ENCODE results near the gene MLPH.

Gene MLPH

DNA sequence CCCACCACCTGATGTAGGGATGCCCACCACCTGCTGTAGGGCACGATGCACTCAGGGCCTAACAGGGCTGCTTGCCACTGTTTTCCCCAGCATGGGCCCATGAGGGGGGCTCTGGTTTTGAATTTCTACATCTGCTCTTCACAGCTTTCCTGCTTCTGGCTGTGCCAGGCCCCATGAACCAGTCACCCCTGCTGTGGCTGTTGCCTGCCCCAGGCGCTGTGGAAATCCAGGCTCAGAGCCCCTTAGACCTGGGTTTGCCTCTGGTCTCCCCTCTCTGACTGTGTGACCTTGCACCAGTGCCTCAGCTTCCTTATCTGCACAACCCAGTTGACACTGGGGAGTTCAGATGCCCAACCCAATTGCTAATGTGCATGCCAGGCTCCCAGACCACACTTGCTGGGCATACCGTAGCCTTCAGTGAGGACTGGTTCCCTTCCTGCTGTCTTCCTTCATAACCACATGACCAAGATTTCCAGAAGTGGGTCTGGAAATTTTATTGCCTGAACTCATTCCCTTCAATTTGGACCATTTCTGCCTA, 6.0 kb upstream of the MLPH start:
- DNase-seq, result no peak

DNA sequence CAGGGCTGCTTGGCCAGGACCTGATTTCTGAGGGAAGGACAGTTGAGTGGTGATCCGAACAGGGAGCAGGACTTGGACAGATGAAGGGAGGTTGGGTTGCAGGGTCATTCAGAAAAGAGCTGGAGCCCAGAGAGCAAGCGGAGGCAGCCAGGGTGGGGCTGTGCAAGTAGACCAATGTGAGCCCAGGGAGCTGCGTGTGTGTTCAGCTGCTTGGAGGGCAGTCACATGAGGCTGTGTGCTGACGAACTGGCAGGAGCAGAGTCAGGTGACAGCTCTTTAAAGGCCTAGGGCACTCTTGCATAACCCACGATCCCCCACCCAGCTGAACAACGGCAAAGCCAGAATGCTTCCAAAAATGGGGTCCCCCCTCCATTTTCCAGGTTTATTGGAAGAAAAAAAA, 4.6 kb upstream of the MLPH start:
- DNase-seq, result no peak

DNA sequence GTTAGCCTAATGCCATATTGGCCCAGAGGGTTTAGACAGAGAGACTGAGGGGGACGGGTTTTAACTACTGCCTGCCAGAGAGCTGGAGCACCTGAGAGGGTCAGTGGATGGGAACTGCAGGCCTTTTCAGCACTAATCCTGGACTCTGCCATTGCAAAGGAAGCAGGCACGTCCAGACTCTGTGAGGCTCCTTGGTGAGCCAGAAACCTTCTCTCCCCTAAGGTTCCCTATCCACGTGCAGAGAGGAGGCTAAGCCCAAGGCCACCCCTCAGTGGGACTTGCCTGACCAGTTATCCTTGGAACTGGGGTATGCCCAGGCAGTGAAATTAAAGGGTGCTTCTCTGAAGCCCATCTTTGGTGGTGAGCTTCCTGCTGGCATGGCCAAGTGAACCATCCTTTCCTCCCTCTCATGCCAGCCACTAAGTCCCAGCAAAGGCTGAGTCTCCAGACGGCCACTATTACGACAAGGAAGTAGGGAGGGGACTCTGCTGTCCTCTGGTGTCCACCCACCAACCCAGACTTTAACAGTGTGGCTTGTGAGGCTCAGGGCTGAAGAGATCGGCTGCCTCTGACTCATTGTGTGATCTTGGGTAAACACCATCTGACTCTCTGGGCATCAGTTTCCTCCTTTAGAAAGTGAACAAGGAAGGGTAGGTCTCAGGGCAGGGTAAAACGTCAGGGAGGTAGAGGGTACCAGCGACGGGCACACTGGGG, 3.9 kb upstream of the MLPH start:
- DNase-seq, result no peak

DNA sequence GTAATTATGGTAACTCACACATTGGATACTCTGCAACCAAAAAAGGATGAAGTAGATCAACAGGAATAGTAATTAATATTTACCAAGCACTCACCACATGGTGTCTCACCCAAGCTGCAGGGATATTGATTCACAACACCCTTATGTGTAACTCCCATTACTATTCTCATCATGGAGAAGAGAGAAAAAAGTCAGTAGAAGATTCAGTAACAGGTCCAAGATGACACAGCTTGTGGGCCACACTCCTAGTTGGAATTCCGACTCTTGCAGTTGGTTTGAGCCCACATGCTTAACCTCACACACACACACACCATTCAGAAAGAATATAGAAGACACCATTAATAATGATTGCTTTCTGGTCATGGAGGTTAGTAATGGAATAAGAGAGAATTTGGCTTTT, 1.7 kb upstream of the MLPH start:
- DNase-seq, result no peak

DNA sequence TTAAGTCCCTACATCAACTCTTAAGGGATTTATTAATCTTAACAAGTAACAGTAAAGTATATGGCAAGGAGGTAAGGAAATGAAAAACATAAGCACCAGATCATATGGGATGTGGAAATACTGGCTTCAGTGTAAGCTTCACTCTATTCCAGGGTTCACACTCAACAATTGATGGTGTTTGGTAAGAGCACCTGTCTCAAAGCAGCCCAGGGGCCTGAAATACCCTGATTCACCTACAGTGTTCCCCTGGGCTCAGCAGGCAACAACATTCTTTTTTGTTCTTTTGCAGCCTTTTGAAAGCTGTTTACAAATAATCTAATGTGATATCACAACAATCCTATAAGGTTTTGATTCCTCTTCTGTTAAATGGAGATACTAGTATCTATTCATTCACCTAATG, 1.2 kb upstream of the MLPH start:
- no peak for DNase-seq

DNA sequence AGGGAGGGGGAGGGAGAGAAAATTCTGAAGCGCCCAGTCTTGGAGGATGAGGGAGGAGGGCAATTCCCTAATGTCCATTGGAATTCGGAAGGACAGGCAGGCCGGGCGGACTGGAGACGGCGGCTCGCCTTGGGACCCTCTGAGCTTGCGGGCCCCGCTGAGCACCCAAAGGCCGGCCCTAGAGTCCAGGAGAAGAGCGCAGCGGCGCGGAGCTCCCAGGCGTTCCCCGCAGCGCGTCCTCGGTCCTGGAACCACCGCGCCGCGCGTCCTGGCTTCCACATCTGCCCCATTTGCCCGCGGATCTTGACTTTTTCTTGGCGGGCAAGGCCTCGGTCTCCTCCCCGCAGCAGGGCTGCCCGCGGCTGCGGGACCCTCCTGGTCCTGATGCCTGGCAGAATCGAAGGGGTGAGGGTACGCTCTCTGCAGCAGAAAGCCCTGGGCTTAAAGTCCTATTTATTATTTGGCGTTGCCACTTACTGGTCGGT, 675 bp upstream of the MLPH start:
- no peak for DNase-seq

DNA sequence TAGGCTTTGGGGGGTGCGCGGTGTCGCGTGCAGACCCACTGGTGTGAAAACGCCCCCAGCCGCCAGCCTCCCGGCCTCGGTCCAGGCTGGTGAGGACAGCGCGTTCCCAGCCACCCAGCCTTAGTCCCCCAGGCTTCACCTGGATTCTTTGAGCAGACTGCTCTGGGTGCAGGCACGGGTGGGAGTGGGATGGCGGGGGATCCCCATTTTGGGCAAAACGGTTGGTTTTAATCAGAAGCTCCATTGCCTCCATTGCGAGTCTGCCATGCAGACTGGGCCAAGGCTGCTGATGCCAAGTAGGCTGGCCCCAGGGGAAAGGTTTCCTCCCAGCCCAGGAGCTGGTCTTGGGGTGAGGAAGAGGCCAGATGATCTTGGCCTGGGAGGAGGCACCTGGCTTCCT, 445 bp downstream of the MLPH start:
- DNase-seq, result no peak

DNA sequence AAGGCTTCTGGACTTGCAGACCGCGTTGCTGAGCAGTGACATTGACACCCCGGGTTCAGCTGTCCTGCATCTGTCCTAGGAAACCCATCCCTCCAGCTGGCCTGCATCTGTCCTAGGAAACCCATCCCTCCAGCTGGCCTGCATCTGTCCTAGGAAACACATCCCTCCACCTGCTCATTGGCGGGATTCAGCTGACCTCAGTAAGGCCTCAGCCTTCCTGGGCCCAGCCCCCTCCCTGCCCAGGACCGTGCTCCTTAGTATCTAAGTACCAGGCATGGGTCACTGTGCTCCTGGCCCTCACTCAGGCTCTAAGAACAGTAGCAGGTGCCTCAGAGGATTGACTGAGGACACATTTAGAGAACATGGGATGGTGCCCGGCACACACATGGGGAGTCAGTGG, 1.2 kb downstream of the MLPH start:
- DNase-seq, result no peak

DNA sequence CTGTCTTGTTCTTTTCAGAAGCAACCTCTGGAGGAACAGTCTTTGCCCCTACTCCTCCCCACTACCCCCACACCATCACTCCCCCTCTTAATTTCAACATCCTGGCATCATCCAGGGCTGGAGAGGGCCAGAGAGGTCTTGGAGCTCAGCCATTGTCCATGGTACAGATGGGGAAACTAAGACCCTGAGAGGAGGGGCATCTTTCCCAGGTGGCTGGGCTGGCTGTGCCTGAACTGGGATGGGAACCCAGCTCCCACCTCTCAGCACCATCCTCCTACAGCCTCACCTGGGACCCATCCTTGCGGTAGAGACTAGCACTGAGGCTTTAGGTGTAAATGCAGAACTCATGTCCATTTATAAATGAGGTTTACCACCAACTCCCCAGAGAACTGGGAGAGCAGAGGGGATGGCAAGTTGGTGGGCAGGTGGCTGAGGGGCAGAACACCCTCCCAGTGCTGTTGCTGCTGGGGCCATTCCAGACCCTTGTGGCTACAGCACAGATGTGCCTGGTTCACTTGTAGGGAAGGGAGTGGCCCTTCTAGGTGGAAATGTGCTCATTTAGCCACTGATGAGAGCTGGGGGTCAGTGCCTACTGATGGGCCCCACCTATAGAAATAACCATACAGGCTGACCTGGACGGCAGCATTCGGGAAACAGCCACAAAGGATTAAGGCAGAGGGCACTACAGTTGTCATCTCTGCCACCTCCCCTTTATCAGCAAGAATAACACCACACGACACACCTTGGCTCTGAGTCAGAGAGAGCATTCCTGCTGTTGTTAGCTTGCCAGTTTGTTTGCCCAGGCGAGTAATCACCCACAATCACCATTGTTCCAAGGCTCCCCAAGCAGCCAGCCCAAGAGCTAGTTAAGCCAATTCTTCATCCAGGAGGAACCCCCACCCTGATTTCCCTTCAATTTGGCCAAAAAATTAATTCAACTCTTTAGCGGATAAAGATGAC, 2.1 kb downstream of the MLPH start:
- no peak for DNase-seq

DNA sequence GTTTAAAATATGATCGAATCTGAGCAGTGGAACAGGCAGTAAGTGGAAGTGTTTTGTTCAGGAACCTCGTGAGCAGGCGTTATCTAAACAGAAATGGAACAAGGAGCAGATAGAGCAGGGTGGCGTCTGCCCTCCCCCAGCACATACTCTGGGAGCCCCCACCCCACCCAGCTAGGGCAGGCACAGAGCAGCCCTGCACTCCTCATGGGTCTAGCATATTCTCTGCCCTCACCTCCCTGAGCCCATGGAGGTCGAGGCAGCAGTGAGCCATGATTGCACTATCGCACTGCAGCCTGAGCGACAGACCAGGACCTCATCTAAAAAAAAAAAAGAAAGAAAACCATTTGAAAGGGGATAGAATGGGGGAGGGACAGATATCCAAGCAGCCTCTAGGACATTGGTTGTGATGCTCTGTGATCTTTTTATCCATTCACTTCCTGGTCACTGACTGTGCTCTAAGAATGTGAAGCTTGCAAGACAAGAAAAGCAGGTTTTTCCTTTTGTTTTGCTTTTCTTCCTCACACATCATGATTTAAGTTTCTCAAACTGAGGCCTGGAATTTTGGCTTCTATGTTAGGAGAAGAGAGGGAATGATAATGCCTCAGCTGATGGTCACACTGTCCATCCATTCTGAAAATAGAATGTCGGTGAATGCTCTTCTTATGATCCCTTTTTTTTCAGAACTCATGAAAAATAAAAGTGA, 3.1 kb downstream of the MLPH start:
- no peak for DNase-seq

DNA sequence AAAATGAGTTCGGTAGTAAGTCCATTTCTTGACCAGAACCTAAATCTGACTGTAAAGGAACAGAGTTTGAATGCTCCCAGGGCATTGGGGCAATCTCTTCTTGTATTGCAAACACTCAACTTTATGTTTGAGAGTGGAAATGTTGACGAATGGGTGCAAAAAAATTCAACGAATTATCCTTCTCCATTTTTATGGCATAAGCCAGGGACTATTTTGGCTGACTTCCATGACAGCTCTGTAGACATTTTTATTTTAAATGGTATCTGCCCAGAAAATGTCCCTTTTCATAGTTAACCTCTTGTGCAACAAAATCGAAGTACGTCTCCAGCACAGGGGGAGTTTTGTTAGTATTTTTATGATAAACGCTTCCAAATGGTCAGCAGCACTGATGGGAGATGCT, 3.7 kb downstream of the MLPH start:
- DNase-seq, result no peak

DNA sequence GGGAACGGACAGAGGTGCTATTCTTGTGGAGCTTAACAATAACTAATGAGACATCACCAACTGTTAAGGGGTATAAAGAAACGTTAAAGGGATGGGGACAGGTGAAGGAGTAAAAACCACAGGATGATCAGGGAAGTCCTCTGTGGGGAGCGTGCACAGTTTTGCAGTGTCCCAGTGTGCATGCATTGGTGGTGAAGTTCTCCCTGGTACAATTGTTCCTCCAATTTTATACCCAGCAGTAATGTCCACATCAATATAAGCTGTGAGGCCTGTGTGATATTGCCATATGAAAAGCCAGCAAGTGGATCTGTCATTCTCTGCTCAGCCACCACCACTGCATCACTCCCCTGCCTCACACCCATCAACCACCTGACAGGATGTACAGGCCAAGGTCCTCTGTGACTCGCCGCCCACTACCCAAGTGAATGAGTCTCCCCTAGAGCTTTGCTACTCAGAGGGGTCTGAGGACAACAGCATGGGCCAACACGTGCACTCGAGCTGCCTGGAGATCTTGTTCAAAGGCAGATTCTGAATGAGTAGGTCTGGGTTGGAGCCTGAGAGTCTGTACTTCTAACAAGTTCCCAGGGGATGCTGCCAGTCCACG, 4.6 kb downstream of the MLPH start:
- no peak for DNase-seq

DNA sequence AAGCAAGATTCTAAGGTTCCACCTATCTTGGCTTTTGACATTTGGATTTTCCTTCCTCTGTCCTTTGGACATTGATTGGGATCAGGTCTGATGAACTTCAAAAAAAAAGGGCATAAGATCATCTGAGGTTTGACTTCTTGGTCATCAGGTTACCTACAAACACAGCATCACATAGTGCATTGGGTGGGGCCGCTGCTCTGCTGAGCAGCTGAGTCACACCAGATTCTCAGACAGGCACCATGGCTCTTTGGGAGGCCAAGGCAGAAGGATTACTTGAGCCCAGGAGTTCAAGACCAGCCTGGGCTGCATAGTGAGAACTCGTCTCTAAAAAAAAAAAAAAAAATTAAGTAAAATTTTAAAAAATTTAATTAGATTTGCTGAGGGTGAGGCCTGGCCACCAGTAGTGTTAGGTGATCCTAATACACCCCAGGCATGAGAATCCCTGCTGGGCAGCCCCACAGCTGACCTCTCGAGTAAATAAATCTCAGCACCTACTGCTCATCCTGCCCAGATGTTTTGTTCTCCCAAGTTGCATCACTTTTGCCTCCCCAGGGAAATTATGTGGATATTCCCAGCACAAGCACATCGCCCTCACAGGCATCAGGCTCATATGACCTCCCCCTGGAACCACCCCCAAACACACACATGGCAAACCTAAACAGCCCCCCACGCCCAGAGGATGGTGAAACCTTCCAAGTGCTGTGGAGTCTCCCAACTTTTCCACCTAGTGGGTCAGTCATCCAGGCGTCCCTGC, 5.3 kb downstream of the MLPH start:
- no peak for DNase-seq

DNA sequence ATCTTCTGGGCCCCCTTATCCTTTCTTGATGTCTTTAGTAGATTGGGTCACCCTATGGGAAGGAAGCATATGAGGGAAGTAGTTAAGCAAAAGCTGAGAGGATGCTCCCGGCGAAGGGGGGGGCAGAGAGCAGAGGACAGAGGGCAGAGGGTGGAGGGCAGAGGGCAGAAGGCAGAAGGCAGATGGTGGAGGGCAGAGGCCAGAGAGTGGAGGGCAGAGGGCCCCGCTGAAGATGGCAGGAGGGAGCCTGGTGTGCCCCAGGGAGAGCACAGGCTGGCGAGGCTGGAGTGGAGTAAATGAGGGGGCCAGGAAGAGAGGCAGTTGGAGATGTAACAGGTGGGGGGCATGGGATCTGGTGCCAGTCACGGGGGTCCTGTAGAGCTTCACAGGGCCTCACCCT, 7.0 kb downstream of the MLPH start:
- DNase-seq, result no peak

DNA sequence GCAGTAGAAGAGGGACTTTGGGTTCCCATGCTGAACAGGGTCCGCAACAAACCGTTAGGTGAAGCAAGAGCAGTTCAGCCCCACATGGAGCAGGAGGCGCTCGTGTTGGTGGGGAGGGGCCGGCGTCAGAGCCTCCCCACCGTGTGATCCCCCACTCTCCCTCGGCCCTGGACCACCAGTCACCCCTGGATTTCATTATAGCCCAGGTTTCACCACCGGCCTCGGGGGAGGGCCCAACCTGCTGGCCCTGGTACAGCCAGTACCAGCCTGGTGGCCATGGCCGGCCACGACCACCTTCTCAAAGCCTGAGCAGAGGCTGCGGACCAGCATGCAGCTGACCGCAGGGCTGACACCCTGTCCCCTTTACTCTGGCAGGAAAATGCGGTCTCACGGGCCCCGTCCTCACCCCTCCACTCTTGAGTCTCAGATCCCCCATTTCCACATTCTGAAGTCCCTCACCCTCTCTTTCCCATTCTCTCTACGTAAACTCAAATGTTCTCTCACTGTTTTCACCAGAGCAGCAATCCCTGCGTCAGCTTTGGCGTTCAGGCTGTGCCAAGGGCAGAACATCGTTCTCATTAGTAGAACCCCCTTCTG, 8.6 kb downstream of the MLPH start:
- DNase-seq, result no peak

DNA sequence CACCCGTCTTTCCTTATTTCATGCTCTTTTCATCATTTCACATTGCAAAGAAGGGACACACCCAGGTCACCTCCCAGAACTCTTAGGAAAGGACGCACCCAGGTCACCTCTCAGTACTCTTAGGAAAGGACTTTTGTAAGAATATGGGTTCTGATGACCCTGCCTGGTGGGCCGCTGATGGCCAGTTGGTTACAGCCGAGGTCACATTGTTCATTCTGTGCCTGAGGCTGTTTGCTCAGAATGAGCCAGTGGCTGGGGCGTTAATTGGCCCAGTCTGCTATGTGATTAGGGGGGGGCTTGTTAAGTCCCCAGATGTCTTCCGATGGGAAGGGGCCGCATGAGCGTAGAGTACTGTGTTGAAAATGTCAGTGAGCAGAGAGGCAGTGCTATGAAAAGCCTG, 9.4 kb downstream of the MLPH start:
- DNase-seq, result no peak

DNA sequence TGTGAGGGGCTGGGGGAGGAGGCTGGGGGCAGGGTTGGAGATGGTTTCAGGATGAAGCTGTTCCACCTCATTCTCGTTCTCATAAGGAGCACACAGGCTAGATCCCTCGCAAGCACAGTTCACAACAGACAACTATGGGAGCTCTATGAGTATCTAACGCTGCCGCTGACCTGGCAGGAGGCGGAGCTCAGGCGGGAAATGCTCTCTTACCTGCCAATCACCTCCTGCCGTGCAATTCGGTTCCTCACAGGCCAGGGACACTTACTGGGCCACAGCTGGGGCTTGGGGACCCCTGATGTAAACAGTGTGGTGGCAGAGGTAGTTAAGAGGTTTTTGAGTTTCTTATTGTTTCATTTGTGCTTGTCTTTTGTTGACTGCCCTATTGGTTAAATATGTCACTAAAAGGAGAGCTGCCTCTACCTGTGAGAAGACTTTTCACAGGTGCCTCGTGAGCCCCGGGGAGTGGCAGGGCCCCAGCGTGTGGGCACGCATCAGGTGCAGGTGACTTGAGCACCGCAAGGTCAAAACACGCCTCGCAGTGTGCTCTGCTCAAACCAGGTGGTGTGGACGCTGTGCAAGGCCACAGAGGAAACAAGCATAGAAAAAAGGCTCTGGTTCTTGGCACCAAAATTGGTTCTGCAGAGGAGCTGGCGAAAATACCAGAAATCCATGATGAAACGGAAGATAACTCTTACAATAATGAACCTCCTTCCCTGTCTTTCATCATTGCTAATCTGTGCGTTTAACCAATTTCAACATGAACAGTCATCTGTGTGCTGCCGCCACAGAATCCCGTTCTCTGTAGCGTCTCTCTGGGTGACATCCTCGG, 10.2 kb downstream of the MLPH start:
- DNase-seq, result no peak

DNA sequence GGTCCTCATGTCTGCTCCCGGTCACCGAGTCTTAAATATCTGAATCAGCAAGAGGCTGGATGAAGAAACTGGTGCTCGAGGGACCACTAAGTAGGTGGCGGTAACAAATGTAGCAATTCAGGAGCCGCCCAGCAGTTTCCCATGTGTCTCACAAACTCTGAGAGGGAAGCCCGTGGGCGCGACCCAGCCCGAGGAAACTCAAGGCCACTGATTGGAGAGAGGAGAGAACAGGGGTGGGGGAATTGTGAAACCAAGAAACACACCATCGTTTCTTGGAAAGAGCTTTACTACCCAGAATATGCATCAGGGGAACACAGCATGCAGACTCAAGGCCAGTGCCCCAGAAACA, 10.8 kb downstream of the MLPH start:
- DNase-seq, result no peak

DNA sequence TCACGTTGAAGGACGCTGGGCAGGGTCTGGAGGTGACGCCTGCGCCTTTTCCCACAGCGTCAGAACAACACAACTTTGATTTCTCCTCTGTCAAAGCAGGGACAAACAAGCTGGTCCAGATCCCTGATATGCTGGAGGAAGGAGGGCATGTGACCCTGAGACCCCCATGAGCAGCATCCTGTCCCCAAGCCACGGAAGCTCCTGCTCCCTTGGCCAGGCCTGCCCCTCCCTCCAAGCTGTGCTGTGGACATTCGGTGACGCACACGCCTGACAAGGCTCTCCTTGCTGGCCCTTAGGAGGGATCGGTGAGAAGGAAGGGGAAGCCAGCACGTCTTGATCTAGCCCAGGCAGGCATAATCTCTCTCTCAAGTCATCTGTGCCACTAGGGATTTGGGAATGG, 11.3 kb downstream of the MLPH start:
- DNase-seq, result no peak

DNA sequence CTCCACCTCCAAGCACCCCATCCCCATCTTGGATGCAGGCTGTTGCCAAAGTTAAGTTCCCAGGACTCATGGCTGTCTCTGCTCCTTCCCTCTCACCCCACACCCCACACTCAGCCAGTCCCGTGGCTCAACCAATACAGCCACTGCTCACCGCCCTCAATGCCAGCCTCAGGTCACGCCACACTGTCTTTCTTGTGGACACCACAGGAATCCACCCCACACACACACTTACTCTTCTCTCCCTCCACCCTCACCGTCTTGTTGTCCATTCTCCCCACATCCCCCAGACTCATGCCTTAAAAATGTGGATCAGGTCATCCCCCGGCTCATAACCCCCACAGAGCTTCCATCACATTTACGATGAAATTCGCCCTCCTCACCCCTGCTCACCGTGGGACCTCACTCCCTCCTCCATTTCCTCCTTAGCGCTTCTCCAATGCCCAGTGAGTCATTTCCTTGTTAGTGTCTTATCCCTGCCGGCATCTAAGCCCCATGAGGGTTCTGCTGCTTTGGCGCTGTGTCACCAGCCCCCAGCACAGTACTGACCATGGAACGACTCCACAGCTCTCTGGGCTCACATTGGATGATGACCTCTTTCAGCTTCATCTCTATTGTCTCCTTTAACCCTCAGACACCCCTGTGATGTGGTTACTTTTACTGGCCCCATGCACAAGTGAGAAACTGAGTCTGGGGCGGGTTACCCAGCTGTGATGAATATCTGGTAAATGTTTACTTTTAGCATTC, 13.8 kb downstream of the MLPH start:
- no peak for DNase-seq

Data from activated CD8-positive, alpha-beta memory T cell treated with anti-CD3 and anti-CD28 coated beads for 24 hours (primary cell).